WTC11 (cell line): ENCODE data around the gene BCAS3. TPM values are rescaled to one million over a fixed set of nuclear protein-coding genes. Genes with fewer than 3 reads are reported as not detected.
A peak's percentile ranks its signal among the peaks of the same experiment; 100 is the strongest.

Source experiments
- ATAC-seq: fragments of 200-7000 bp; cut with Tn5 transposase; 2 replicates; pipeline ENCODE4 v1.10.0; 2021; ENCODE audit warnings: mild to moderate bottlenecking, moderate library complexity
- CTCF ChIA-PET: fragments of 300-600 bp; sonication (Branson Sonifier 250); formaldehyde crosslinking; loops from one replicate; lab custom pipeline; 2021; ENCODE audit warnings: antibody characterized with exemption; lab: Charles Lee
- POLR2A ChIA-PET: fragments of 350-600 bp; sonication (Branson Sonifier 250); formaldehyde crosslinking; loops from one replicate; lab custom pipeline; 2021; ENCODE audit warnings: antibody characterized with exemption; lab: Charles Lee
- DNase-seq: peaks from one replicate; pipeline ENCODE4 v3.0.0; 2021; ENCODE audit warnings: low spot score
- H3K27ac Mint-ChIP-seq: 2 replicates; pipeline ENCODE4 v1.8.0; 2021; ENCODE audit warnings: mixed read lengths
- H3K27me3 Mint-ChIP-seq: 2 replicates; pipeline ENCODE4 v1.8.0; 2021; ENCODE audit warnings: low read depth, mild to moderate bottlenecking, moderate library complexity, mixed read lengths
- H3K36me3 Mint-ChIP-seq: 2 replicates; pipeline ENCODE4 v1.8.0; 2021; ENCODE audit warnings: mixed read lengths
- H3K4me1 Mint-ChIP-seq: 2 replicates; pipeline ENCODE4 v1.8.0; 2022; ENCODE audit warnings: mixed read lengths
- H3K4me3 Mint-ChIP-seq: 2 replicates; pipeline ENCODE4 v1.8.0; 2021; ENCODE audit warnings: mild to moderate bottlenecking, moderate library complexity, mixed read lengths
- H3K9me3 Mint-ChIP-seq: 2 replicates; pipeline ENCODE4 v1.8.0; 2021; ENCODE audit warnings: mixed read lengths
- AFF4 ChIP-seq: sonication (generic); formaldehyde crosslinking; IDR thresholded peaks from 2 replicates; pipeline ENCODE4 v1.8.1; 2023; ENCODE audit warnings: mild to moderate bottlenecking, missing genetic modification reagents, borderline replicate concordance
- ATF1 ChIP-seq: sonication (generic); formaldehyde crosslinking; IDR thresholded peaks from 2 replicates; pipeline ENCODE4 v1.8.1; 2023; ENCODE audit warnings: mild to moderate bottlenecking, moderate library complexity, missing genetic modification reagents
- ATF6 ChIP-seq: sonication (generic); formaldehyde crosslinking; IDR thresholded peaks from 2 replicates; pipeline ENCODE4 v1.8.1; 2023; ENCODE audit warnings: mild to moderate bottlenecking, missing genetic modification reagents
- FOXJ3 ChIP-seq: sonication (generic); formaldehyde crosslinking; IDR thresholded peaks from 2 replicates; pipeline ENCODE4 v1.9.0; 2021; ENCODE audit warnings: missing genetic modification reagents, mild to moderate bottlenecking, borderline replicate concordance
- FOXP1 ChIP-seq: sonication (generic); formaldehyde crosslinking; IDR thresholded peaks from 2 replicates; pipeline ENCODE4 v1.8.0; 2022; ENCODE audit warnings: missing genetic modification reagents, mild to moderate bottlenecking, moderate library complexity, borderline replicate concordance
- MAX ChIP-seq: sonication (generic); formaldehyde crosslinking; IDR thresholded peaks from 2 replicates; pipeline ENCODE4 v1.8.0; 2022; ENCODE audit warnings: mild to moderate bottlenecking, missing genetic modification reagents
- NFYB ChIP-seq: sonication (generic); formaldehyde crosslinking; conservative IDR thresholded peaks from 2 replicates; pipeline ENCODE4 v1.8.0; 2022; ENCODE audit warnings: low read depth, missing genetic modification reagents
- PRDM15 ChIP-seq: sonication (generic); formaldehyde crosslinking; IDR thresholded peaks from 2 replicates; pipeline ENCODE4 v1.8.0; 2022; ENCODE audit warnings: missing genetic modification reagents
- RELA ChIP-seq: sonication (generic); formaldehyde crosslinking; IDR thresholded peaks from 2 replicates; pipeline ENCODE4 v1.8.1; 2022; ENCODE audit warnings: missing genetic modification reagents, mild to moderate bottlenecking, borderline replicate concordance
- SMAD3 ChIP-seq: sonication (generic); formaldehyde crosslinking; IDR thresholded peaks from 2 replicates; pipeline ENCODE4 v1.8.0; 2022; ENCODE audit warnings: missing genetic modification reagents, mild to moderate bottlenecking, borderline replicate concordance
- STAT6 ChIP-seq: sonication (generic); formaldehyde crosslinking; conservative IDR thresholded peaks from 2 replicates; pipeline ENCODE4 v1.8.1; 2023; ENCODE audit warnings: mild to moderate bottlenecking, low read depth, missing genetic modification reagents, moderate library complexity
- ZBTB43 ChIP-seq: sonication (generic); formaldehyde crosslinking; IDR thresholded peaks from 2 replicates; pipeline ENCODE4 v1.8.1; 2023; ENCODE audit warnings: mild to moderate bottlenecking, missing genetic modification reagents
- ZNF219 ChIP-seq: sonication (generic); formaldehyde crosslinking; IDR thresholded peaks from 2 replicates; pipeline ENCODE4 v1.8.0; 2023; ENCODE audit warnings: missing genetic modification reagents, mild to moderate bottlenecking, borderline replicate concordance
- ZNF396 ChIP-seq: fragments of 250-450 bp; sonication (Bioruptor Pico); IDR thresholded peaks from 2 replicates; pipeline ENCODE4 v1.8.0; 2021; ENCODE audit warnings: mild to moderate bottlenecking, moderate library complexity, borderline replicate concordance
- ZNF423 ChIP-seq: fragments of 250-450 bp; sonication (Bioruptor Pico); IDR thresholded peaks from 2 replicates; pipeline ENCODE4 v2.1.2; 2022; ENCODE audit warnings: mild to moderate bottlenecking, moderate library complexity
- total RNA-seq: library from RNA; stranded (reverse); gene quantifications from 3 replicates; pipeline ENCODE4 v1.2.3, GENCODE V29; 2021

The BCAS3 gene
- total RNA-seq, 1 experiment from 2014 or later, result 15.5 TPM

GRCh38 chr17:60680754-60681153 lies 3.1 kb downstream of the BCAS3 start:
- Mint-ChIP-seq H3K4me1 (peaks cover 6% of the 10 kb centered on the region), H3K27me3 (no peaks in the 10 kb centered on the region), H3K9me3 (no peaks in the 10 kb centered on the region), H3K27ac (no peak overlapping the region), H3K36me3 (no peaks in the 10 kb centered on the region), H3K4me3 (no peak overlapping the region)
- no peak for TF ChIP-seq NFYB (CRISPR knock-in tag)
- no peak for TF ChIP-seq STAT6 (CRISPR knock-in tag)
- POLR2A ChIA-PET, result interaction anchor here (0.6 kb wide), 1 partner anchor 12 kb away, joined by 3 read pairs; no protein-coding TSS in a partner anchor
- CTCF ChIA-PET, result no interaction called here
- ATAC-seq (no peak), DNase-seq (no peak)

GRCh38 chr17:60685437-60685836 lies 7.8 kb downstream of the BCAS3 start:
- Mint-ChIP-seq H3K27me3 (no peaks in the 10 kb centered on the region), H3K27ac (peak overlapping the region; percentile 31; the same call in 1 of the 2 replicates), H3K36me3 (no peaks in the 10 kb centered on the region), H3K4me3 (no peak overlapping the region), H3K4me1 (no peaks in the 10 kb centered on the region), H3K9me3 (no peaks in the 10 kb centered on the region)
- ATAC-seq, result no peak
- no peak for DNase-seq
- TF ChIP-seq ZBTB43 (no peak), FOXP1 (CRISPR knock-in tag) (no peak), FOXJ3 (no peak), MAX (no peak), ZNF219 (CRISPR knock-in tag) (no peak), ATF1 (CRISPR knock-in tag) (no peak), ZNF396 (no peak), AFF4 (CRISPR knock-in tag) (no peak), ZNF423 (CRISPR knock-in tag) (no peak), SMAD3 (no peak), ATF6 (CRISPR knock-in tag) (no peak), RELA (CRISPR knock-in tag) (no peak), PRDM15 (CRISPR knock-in tag) (no peak)
- ChIA-PET CTCF (no interaction called here), POLR2A (no interaction called here)
